RWPE2 (cell line): Measurements from ENCODE around the gene RPS16.

Experiments
- ATAC-seq: fragments of 200-7000 bp; cut with Tn5 transposase; 3 replicates; pipeline ENCODE4 v1.9.1; 2021; ENCODE audit warnings: low read depth
- DNase-seq: peaks from one replicate; pipeline ENCODE4 v3.0.0-alpha.2; 2020; ENCODE audit warnings: low spot score
- H3K27ac ChIP-seq: fragments of 450-650 bp; 2 replicates; pipeline ENCODE4 v1.5.1; 2017; ENCODE audit warnings: mild to moderate bottlenecking; ENCODE audit not compliant: poor library complexity, severe bottlenecking
- H3K27me3 ChIP-seq: fragments of 250-450 bp; sonication (Bioruptor Pico); 2 replicates; pipeline ENCODE4 v1.5.1; 2021; ENCODE audit warnings: mild to moderate bottlenecking, moderate library complexity; ENCODE audit not compliant: insufficient read depth, poor library complexity, severe bottlenecking
- H3K36me3 ChIP-seq: fragments of 250-450 bp; sonication (Bioruptor Pico); 2 replicates; pipeline ENCODE4 v1.5.1; 2020; ENCODE audit warnings: low read depth, mild to moderate bottlenecking, moderate library complexity
- H3K4me1 ChIP-seq: fragments of 250-450 bp; sonication (Bioruptor Pico); 2 replicates; pipeline ENCODE4 v1.5.1; 2021; ENCODE audit warnings: mild to moderate bottlenecking, moderate library complexity; ENCODE audit not compliant: insufficient read depth, poor library complexity, severe bottlenecking
- H3K4me3 ChIP-seq: fragments of 250-450 bp; sonication (Bioruptor Pico); 2 replicates; pipeline ENCODE4 v1.5.1; 2021; ENCODE audit warnings: mild to moderate bottlenecking, moderate library complexity; ENCODE audit not compliant: severe bottlenecking
- H3K9me3 ChIP-seq: fragments of 250-450 bp; sonication (Bioruptor Pico); 2 replicates; pipeline ENCODE4 v1.5.1; 2021; ENCODE audit warnings: mild to moderate bottlenecking, moderate library complexity; ENCODE audit not compliant: severe bottlenecking
- CTCF ChIP-seq: fragments of 450-650 bp; IDR thresholded peaks from one replicate; pipeline ENCODE4 v1.5.1; 2017; ENCODE audit warnings: mild to moderate bottlenecking, moderate library complexity; ENCODE audit not compliant: poor library complexity, severe bottlenecking

The RPS16 gene

DNA sequence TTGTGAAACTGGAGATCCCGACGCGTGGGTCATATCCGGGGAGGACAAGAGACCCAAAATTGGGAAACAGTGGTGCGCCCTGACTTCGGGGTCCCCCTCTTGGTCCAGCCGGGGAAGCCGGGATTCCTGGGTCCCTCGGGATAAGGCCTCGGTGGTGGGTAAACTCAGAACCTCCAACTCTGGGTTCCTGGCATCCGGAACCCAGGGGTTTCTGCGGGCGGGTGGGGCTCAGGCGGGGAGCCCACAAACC is 28.4 kb downstream of the RPS16 start:
- no peak for DNase-seq
- no peaks in the 10 kb centered on the region for H3K27me3 ChIP-seq
- H3K36me3 ChIP-seq, result peaks cover 25% of the 10 kb centered on the region
- H3K4me3 ChIP-seq, result peak overlapping the region; percentile 89
- peaks cover 25% of the 10 kb centered on the region for H3K4me1 ChIP-seq
- no peak for TF ChIP-seq CTCF
- H3K9me3 ChIP-seq, result no peaks in the 10 kb centered on the region
- ATAC-seq, result no peak
- H3K27ac ChIP-seq, result peak overlapping the region; percentile 97

DNA sequence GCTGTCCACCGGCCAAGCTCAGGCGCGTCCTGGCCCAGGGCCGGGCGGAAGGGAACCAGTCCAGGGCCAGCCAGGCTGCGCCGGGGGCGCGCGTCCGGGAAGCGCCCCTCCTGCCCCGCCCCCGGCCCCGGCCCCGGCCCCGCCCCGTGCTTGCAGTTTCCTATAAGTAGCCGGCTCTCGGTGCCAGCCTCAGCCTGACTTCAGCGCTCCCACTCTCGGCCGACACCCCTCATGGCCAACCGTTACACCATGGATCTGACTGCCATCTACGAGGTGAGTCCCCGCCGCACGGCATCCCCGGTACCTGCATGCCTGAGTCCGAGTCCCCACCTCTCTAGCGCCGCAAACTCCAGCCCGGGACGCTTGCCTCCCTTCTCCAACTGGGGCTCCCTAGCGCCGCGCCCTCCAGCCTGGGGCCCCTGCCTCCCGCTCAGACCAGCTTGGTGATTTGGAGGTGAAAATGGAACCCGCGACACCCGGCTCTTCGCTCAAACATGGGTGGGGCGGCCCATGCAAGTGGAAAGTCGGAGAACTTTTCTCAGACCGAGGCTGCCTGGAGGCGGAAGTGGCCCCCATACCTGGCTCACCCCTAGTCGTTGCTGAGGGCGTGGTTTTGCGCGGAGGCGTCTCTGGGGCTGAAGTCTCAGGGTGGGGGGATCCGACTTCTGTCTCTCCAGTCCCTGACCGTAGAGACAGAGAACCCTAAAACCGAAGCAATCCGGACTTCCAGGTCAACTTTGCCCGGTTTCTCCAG is 28.9 kb downstream of the RPS16 start, which contains the start of gene ZFP36:
Gene ZFP36, plus strand, starts transcription at position 192 of the 754 bp plus-strand sequence. Its CDS starts 58 bp downstream, at position 250.
- DNase-seq (no peak), ATAC-seq (peak; percentile 6)
- Histone ChIP-seq H3K4me3 (peak within 1 kb of the TSS; percentile 89), H3K27ac (peak within 1 kb of the TSS; percentile 97), H3K36me3 (peaks cover 25% of the 10 kb centered on the region), H3K4me1 (peaks cover 30% of the 10 kb centered on the region), H3K9me3 (no peaks in the 10 kb centered on the region), H3K27me3 (no peaks in the 10 kb centered on the region)
- TF ChIP-seq CTCF, result no peak

DNA sequence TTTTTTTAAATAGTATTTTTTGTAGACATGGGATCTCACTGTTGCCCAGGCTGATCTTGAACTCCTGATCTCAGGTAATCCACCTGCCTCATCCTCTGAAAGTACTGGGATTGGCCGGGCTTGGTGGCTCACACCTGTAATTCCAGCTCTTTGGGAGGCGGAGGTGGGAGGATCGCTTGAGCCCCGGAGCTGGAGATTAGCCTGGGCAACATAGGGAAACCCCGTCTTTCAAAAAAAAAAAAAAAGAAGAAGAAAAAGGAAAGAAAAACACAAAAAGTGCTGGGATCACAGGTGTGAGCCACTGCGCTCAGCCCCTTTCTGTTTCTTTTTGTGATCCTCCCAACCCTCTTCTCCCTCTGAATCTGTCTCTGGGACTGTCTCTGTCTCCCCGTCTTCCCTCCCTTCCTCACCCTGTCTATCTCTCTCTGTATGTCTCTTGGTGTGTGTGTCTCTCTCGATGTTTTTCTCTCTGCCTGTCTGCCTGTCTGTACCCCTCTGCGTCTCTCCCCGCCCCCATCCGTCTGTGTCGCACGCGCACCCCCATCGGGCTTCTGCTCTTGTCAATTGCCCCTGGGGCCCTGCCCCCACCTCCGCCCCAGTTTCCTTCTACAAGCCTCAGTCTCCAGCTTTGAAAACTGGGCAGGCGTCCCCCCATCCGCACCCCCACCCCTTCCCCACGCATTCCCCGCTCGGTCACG is 29.6 kb downstream of the RPS16 start:
- no peak for ATAC-seq
- peak overlapping the region; percentile 97 for H3K27ac ChIP-seq
- H3K4me1 ChIP-seq, result peaks cover 30% of the 10 kb centered on the region
- TF ChIP-seq CTCF, result no peak
- no peaks in the 10 kb centered on the region for H3K9me3 ChIP-seq
- peak overlapping the region; percentile 89 for H3K4me3 ChIP-seq
- no peak for DNase-seq
- H3K36me3 ChIP-seq, result peaks cover 25% of the 10 kb centered on the region
- H3K27me3 ChIP-seq, result no peaks in the 10 kb centered on the region

DNA sequence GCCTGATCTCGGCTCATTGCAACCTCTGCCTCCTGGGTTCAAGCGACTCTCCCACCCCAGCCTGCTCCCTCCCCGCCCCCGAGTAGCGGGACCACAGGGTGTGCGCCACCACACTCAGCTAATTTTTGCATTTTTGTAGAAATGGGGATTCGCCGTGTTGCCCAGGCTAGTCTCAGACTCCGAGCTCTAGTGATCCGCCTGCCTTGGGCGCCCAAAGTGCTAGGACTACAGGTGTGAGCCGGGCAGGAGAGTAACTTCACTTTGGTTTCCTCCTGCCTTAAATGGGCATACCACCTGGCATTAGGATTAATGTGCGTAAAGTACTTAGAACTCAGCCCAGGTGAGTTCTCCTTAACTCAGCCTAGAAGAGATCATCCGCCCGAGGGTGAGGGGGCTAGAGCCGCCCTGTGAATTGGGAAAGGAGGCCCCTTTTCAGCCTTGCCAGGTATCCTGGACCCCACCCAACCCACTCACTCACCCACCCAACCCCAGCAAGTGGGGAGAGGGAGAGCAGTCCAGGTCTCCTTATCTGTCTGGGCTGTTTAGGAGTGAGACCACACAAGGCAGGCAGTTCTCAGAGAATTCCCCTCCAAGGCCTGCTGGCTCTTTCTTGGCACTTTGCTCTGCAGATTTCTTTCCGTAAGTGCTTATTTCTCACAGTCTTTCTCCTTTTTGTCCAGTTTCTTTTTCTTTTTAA is 30.3 kb downstream of the RPS16 start:
- DNase-seq (no peak), ATAC-seq (no peak)
- Histone ChIP-seq H3K4me3 (no peak overlapping the region), H3K9me3 (no peaks in the 10 kb centered on the region), H3K4me1 (peaks cover 23% of the 10 kb centered on the region), H3K27ac (peak overlapping the region; percentile 97), H3K27me3 (no peaks in the 10 kb centered on the region), H3K36me3 (peaks cover 25% of the 10 kb centered on the region)
- no peak for TF ChIP-seq CTCF
